HG03342 (cell line): ENCODE data around the gene TGFB2.

ENCODE experiments used
- ATAC-seq: cut with Tn5 transposase; IDR thresholded peaks from one replicate; pipeline ENCODE4 v1.9.1; 2021; ENCODE audit warnings: mild to moderate bottlenecking, moderate library complexity; ENCODE audit not compliant: unreplicated experiment

Gene TGFB2

GRCh38 chr1:218481116-218481775 lies 136.1 kb downstream of the TGFB2 start:
- ATAC-seq, result no peak

GRCh38 chr1:218482683-218483082 lies 137.5 kb downstream of the TGFB2 start:
- no peak for ATAC-seq

- ATAC-seq, result no peak
Observed at GRCh38 chr1:218485241-218485928, 140.2 kb downstream of the TGFB2 start.

GRCh38 chr1:218488531-218488930 lies 143.4 kb downstream of the TGFB2 start:
- no peak for ATAC-seq

- no peak for ATAC-seq
Observed at GRCh38 chr1:218488986-218489385, 143.8 kb downstream of the TGFB2 start.

- ATAC-seq, result no peak
Observed at GRCh38 chr1:218490406-218490922, 145.3 kb downstream of the TGFB2 start.

GRCh38 chr1:218492874-218493273 lies 147.7 kb downstream of the TGFB2 start:
- no peak for ATAC-seq

GRCh38 chr1:218493986-218494385 lies 148.8 kb downstream of the TGFB2 start:
- no peak for ATAC-seq
